Vagina (tissue), 2 donors: Measurements from ENCODE around the gene RHOV.

Experiments used
- CTCF ChIP-seq, 3 experiments: fragments of 450-650 bp in 2 of 3; fragments of 200-600 bp in 1 of 3; sonication (generic) in 1 of 3; IDR thresholded peaks; one replicate each; pipeline ENCODE4 v1.5.1; 2017 to 2019; ENCODE audit warnings: antibody characterized with exemption in 3 of 3, mild to moderate bottlenecking in 2 of 3, moderate library complexity in 2 of 3
- POLR2AphosphoS5 ChIP-seq, 2 donors: sonication (generic); formaldehyde crosslinking; IDR thresholded peaks; one replicate each; pipeline ENCODE4 v1.9.0; 2017; ENCODE audit warnings: antibody characterized with exemption in 2 of 2, mild to moderate bottlenecking in 2 of 2, low read depth in 1 of 2; ENCODE audit not compliant: insufficient read depth in 1 of 2

GRCh38 chr15:40911693-40912092 lies 37.7 kb upstream of the RHOV start:
- no peak for TF ChIP-seq POLR2AphosphoS5 (IDR thresholded peaks at IDR 0.05; ENCODE audit: insufficient read depth in 1 of 2, low read depth in 1 of 2)
- no peak for TF ChIP-seq CTCF (IDR thresholded peaks at IDR 0.05)
